Tongue (tissue), 2 donors: ENCODE measurements around the gene SLC36A1. TPM values are rescaled to one million over a fixed set of nuclear protein-coding genes. Genes with fewer than 3 reads are reported as not detected.
"Not testable (repeated sequence)": the region's sequence is repeated elsewhere in the genome, so short reads cannot be mapped to it uniquely, and the experiment has no call there.

Experiments
- DNase-seq: peaks from one replicate; pipeline ENCODE4 v3.0.0-alpha.2; 2015
- total RNA-seq: library from RNA; depleted of rRNA; stranded (reverse); fragments of >200 nt; gene quantifications from one replicate; pipeline ENCODE4 v1.2.3, GENCODE V29; 2014

Gene SLC36A1
- total RNA-seq, 1 donor from 2014 or later = 8.0 TPM

- DNase-seq = no peak
These were observed 36.2 kb downstream of the SLC36A1 start for GRCh38 chr5:151483647-151484046.

GRCh38 chr5:151487544-151487943 is 40.1 kb downstream of the SLC36A1 start:
- DNase-seq = no peak

GRCh38 chr5:151490627-151491026 is 43.2 kb downstream of the SLC36A1 start:
- DNase-seq = peak; percentile 17

DNA sequence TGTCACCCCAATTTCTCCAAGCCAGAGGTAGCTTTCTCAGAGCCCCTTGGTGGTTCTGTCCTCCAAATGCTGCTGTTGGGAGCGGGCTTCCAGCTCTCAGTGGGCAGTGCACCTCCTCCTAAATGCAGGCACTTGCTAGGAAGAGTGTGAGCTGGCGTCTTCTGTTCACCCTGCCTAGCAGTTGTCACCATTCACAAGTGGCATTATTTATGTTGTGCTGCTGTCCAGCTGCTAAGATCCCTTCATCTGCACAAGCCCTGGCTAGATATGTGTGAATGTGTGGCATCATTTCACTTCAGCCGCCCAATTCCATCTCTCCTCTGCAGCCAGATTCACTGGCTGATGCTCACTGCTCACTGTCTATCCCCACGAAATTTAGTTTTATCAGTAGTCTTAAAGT is 43.7 kb downstream of the SLC36A1 start:
- DNase-seq = peak; percentile 67

DNA sequence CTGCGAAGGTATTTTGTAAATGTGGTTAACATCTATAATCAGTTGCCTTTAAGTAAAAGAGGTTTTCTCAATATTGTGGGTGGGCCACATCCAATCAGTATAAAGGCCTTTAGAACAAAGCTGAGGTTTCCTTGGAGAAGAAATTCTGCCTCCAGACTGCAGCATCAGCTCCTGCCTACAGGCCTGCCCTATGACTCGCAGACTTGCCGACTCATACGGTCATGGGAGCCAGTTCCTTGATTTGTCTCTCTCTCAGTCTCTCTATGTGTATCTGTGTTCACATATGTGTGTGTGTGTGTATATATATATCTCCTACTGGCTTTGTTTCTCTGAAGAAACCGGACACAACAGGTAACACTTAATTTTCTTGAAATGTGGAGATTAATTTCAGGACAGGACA is 45.3 kb downstream of the SLC36A1 start:
- no peak for DNase-seq

GRCh38 chr5:151493665-151494064 is 46.3 kb downstream of the SLC36A1 start:
- no peak for DNase-seq

- no peak for DNase-seq
These were observed 47.9 kb downstream of the SLC36A1 start for GRCh38 chr5:151495320-151495719.

DNA sequence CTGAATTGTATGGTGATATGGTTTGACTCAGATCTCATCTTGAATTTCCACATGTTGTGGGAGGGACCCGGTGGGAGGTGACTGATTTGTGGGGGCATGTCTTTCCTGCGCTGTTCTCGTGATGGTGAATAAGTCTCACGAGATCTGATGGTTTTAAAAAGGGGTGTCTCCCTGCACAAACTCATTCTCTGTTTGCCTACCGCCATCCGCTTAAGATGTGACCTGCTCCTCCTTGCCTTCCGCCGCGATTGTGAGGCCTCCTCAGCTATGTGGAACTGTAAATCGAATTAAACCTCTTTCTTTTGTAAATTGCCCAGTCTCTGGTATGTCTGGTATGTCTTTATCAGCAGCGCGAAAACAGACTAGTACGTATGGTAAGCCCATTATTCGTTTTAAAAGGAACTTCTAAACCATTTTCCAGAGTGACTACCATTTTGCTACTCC is 48.7 kb downstream of the SLC36A1 start:
- no peak for DNase-seq

- DNase-seq = no peak
These were observed 50.1 kb downstream of the SLC36A1 start for GRCh38 chr5:151497391-151498002.

DNA sequence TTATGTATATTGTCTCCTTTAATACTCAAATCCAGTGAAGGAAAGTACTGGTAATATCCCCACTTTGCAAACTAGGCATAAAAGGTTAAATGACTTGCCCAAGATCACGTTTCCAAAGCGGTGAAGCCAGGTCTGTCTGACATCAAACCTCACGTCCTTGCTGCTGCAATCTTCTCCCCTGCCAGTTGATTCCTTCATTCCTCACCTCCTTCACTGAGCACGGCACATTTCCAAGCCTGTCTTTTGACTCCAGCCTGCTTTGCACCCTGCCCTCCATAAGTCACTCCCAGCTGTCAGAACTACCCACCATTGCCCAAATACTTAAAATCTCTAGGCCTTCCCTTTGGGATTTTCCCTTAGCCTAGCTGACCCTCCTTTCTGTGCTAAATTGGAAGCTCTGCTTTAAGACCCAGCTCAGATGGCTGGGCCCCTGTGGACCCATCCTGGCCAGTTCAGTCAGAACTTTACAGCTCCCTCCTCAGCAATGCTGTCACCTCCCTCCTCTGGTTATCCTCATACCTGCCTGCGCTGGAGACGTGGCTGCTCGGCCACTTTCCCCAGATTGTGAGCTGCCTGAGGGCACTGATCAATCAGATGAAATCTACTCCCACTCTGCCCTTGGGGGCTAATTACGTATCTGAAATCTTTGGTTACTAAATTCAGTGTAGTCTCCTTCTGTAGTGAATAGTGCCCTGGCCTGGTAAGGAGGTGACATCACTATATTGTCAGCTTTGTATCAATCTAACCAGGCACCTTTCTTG is 51.2 kb downstream of the SLC36A1 start:
- DNase-seq = no peak

GRCh38 chr5:151499501-151500035 is 52.2 kb downstream of the SLC36A1 start:
- peak; percentile 37 for DNase-seq

GRCh38 chr5:151504006-151504405 is 56.6 kb downstream of the SLC36A1 start:
- DNase-seq = no peak

- DNase-seq = not testable (repeated sequence)
These were observed 60.9 kb downstream of the SLC36A1 start for GRCh38 chr5:151508308-151508707.

GRCh38 chr5:151509231-151509630 is 61.8 kb downstream of the SLC36A1 start:
- no peak for DNase-seq

- DNase-seq = no peak
These were observed 62.4 kb downstream of the SLC36A1 start for GRCh38 chr5:151509836-151510235.

DNA sequence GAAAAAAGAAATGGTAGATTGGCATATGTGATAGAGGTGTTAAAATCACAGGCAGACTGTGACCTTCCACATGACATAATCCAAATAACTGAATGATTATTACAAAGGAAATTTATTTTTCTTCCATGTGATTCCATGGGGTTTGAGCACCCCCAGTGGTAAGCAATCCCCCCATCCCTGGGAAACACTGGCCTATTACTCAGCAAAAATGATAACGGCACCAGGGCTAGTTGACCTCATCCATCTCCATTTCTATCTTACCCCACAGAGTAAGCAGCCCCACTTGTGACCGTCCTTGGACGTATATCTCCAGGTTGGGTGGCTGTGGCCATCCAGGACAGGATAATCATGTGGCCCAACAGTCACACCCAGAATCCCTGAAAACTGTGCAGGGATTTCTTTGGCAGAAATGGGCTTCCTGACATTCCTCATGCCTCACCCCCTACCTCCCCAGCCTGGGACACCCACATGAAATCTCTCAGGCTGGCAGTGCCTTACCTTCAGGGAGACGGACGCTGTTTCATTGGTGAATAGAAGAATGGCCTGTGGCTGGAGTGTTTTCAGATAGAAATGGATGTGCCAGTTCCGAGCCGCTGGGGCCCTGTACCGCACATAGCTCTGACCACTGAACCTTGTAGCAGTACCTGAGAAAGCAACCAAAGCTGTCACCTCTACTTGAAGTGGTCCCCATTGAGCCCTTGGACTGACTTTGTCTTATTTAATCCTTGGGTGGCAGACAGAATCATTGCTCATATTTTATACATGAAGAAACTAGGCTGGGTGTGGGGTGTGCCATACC is 69.9 kb downstream of the SLC36A1 start:
- no peak for DNase-seq

- DNase-seq = no peak
These were observed 72.9 kb downstream of the SLC36A1 start for GRCh38 chr5:151520294-151520693.

DNA sequence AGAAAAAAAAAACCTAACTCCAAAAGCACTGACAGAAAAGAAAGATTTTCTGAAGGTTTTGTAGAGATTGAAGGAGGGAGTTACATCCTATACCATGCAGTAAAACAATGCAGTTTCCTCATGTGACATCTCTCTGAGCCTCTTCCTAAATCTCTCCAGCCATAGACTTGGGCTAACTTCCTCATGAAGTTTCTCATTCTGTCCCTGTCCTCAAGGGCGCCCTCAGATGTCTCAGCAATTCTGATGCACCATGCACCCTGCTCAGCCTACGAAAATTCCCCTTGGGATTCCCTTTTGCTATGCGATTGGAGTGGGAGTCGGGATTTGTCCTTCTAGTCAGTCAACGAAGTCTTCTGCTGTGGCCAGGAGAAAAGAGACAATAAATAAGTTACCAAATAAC is 74.8 kb downstream of the SLC36A1 start:
- no peak for DNase-seq

DNA sequence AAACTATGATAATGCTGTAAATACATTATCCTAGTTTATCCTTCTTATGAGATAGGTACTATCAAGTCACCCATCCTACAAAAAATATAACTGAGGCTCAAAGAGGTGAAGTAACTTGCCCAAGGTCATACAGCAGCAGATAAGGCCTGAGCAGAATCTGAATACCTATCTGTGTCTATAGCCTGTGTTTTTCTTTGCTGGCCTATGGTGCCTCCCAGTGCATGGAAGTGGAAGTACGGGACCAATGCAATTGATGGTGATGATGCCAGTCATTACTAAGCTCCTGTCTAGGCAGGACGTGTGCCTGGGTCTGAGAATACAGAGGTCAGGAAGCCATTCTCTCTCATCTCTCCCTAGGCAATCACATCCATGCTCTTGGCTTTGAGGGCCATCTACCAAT is 75.9 kb downstream of the SLC36A1 start:
- DNase-seq = peak; percentile 27

DNA sequence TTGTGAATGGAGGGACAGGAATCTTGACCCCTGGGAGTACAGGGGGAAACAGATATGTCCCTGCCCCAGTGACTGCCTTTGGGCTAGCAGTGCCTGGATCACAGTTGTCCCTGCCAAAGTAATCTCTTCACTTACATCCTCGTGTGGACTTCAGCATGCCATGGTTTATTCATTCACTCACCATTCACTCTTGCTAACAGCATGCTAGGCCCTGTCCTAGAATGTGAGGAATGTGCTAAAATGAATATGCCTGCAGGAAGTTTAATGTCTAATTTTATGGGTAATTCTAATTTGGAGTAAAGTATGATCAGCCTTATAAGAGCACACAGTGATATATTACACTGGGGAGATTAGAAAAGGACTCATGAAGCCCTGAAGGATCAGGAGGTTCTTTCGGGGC is 80.8 kb downstream of the SLC36A1 start:
- no peak for DNase-seq

DNA sequence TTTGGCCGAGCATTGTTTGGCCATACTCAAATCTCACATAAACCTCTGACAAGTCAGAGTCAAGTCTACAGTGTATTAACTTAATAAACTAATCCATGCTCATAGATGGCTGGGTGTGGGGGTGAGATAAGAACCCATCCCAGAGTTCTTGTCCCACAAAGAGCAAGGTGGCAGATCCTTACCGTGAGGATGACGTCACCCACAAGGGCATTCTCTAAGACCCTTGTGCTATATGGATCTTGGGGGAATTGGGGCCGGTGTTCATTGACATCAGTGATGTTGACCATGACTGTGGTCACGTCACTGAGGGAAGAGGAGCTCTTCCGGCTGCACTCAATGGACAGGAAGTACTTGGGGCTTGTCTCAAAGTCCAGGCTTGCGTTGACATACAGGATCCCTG is 81.6 kb downstream of the SLC36A1 start:
- no peak for DNase-seq

DNA sequence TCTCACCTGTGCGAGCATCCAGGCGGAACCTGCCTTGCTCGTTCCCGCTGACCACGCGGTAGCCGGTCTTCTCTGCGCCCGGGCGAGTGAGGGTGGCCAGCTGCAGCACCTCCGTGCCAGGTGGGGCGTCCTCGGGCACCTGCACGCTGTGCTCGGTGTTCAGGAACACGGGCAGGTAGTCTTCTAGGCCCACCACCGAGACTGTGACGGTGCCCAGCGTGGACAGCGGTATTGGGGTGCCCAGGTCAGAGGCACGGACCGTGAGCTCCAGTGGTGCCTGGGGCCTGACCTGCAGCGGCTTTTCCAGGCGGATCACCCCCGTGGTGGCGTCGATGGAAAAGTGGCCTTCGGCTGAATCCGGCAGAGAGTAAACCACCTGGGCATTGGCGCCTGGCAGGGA is 84.2 kb downstream of the SLC36A1 start:
- no peak for DNase-seq

DNA sequence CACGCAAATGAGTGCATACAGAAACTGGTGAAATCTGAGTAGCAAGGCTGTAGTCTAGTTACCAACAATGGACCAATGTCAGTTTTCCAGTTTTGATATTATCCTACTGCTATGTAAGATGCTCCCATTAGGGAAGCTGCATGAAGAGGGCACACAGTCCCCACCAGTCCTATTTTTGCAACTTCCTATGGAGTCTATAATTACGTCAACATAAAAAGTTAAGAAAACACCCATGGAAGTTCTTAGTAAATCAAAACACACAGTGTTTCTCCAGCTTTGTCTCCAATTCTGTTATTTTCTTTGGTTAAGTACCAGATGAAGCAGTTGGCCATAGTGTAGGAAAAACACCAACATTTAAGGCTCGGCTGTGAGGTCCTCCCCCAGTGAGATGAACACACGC is 85.0 kb downstream of the SLC36A1 start:
- DNase-seq = no peak
